Measurements from ENCODE around the gene RCC2. TPM values are rescaled to one million over a fixed set of nuclear protein-coding genes. Genes with fewer than 3 reads are reported as not detected.

The RCC2 gene
- total RNA-seq, 1 experiment from 2014 or later, result 107 TPM

- no peak overlapping the region for H3K4me3 Mint-ChIP-seq (ENCODE audit: low read depth, unreplicated experiment)
- BruUV-seq (replicated peaks), result no TSS peak
- no peak for TF ChIP-seq CTCF (IDR thresholded peaks at IDR 0.05; ENCODE audit: unreplicated experiment)
- DNase-seq, result no peak
- H3K4me1 Mint-ChIP-seq (ENCODE audit: low read depth, unreplicated experiment), result peaks cover 5% of the 10 kb centered on the region
- H3K36me3 Mint-ChIP-seq (ENCODE audit: insufficient read depth, unreplicated experiment), result no peaks in the 10 kb centered on the region
- H3K9me3 Mint-ChIP-seq (ENCODE audit: low read depth, unreplicated experiment), result no peaks in the 10 kb centered on the region
- CTCF ChIA-PET, result interaction anchor here (0.6 kb wide), 1 partner anchor 1536 kb away, joined by 7 read pairs; no protein-coding TSS in a partner anchor
- H3K27me3 Mint-ChIP-seq (ENCODE audit: unreplicated experiment), result no peaks in the 10 kb centered on the region
- intact Hi-C loops (cut with micrococcal nuclease; ENCODE audit: unreplicated experiment), result no loop called here
- no peak overlapping the region for H3K27ac Mint-ChIP-seq (ENCODE audit: unreplicated experiment)
Observed at GRCh38 chr1:17447501-17447992, 8.1 kb upstream of the RCC2 start.

GRCh38 chr1:17442841-17443240 is 3.4 kb upstream of the RCC2 start:
- H3K4me3 Mint-ChIP-seq (ENCODE audit: low read depth, unreplicated experiment), result no peak overlapping the region
- CTCF ChIA-PET, result interaction anchor here (0.7 kb wide), 1 partner anchor 1496 kb away, joined by 5 read pairs; no protein-coding TSS in a partner anchor
- H3K27ac Mint-ChIP-seq (ENCODE audit: unreplicated experiment), result peak overlapping the region; percentile 61
- peaks cover 29% of the 10 kb centered on the region for H3K36me3 Mint-ChIP-seq (ENCODE audit: insufficient read depth, unreplicated experiment)
- no peaks in the 10 kb centered on the region for H3K9me3 Mint-ChIP-seq (ENCODE audit: low read depth, unreplicated experiment)
- H3K27me3 Mint-ChIP-seq (ENCODE audit: unreplicated experiment), result no peaks in the 10 kb centered on the region
- no TSS peak for BruUV-seq (replicated peaks)
- no peak for TF ChIP-seq CTCF (IDR thresholded peaks at IDR 0.05; ENCODE audit: unreplicated experiment)
- DNase-seq, result no peak
- intact Hi-C loops (cut with micrococcal nuclease; ENCODE audit: unreplicated experiment), result no loop called here
- peaks cover 19% of the 10 kb centered on the region for H3K4me1 Mint-ChIP-seq (ENCODE audit: low read depth, unreplicated experiment)

- no peak for TF ChIP-seq CTCF (IDR thresholded peaks at IDR 0.05; ENCODE audit: unreplicated experiment)
- BruUV-seq (replicated peaks), result no TSS peak
- Mint-ChIP-seq H3K27me3 (ENCODE audit: unreplicated experiment) (no peaks in the 10 kb centered on the region), H3K4me1 (ENCODE audit: low read depth, unreplicated experiment) (peaks cover 19% of the 10 kb centered on the region), H3K27ac (ENCODE audit: unreplicated experiment) (peak overlapping the region; percentile 94), H3K9me3 (ENCODE audit: low read depth, unreplicated experiment) (no peaks in the 10 kb centered on the region), H3K4me3 (ENCODE audit: low read depth, unreplicated experiment) (no peak overlapping the region), H3K36me3 (ENCODE audit: insufficient read depth, unreplicated experiment) (peaks cover 32% of the 10 kb centered on the region)
- intact Hi-C loops (cut with micrococcal nuclease; ENCODE audit: unreplicated experiment), result no loop called here
- no peak for DNase-seq
- CTCF ChIA-PET, result interaction anchor here (0.7 kb wide), 1 partner anchor 1497 kb away, joined by 5 read pairs; no protein-coding TSS in a partner anchor
Observed at GRCh38 chr1:17441993-17442357, 2.5 kb upstream of the RCC2 start.

- CTCF ChIA-PET, result no interaction called here
- Mint-ChIP-seq H3K36me3 (ENCODE audit: insufficient read depth, unreplicated experiment) (peaks cover 35% of the 10 kb centered on the region), H3K27me3 (ENCODE audit: unreplicated experiment) (no peaks in the 10 kb centered on the region), H3K9me3 (ENCODE audit: low read depth, unreplicated experiment) (no peaks in the 10 kb centered on the region), H3K4me1 (ENCODE audit: low read depth, unreplicated experiment) (peaks cover 19% of the 10 kb centered on the region), H3K4me3 (ENCODE audit: low read depth, unreplicated experiment) (peak overlapping the region; percentile 83), H3K27ac (ENCODE audit: unreplicated experiment) (peak overlapping the region; percentile 94)
- BruUV-seq (replicated peaks), result no TSS peak
- DNase-seq, result peak; percentile 23
- TF ChIP-seq CTCF (IDR thresholded peaks at IDR 0.05; ENCODE audit: unreplicated experiment), result no peak
- intact Hi-C loops (cut with micrococcal nuclease; ENCODE audit: unreplicated experiment), result no loop called here
Observed at GRCh38 chr1:17441265-17441992, 2.0 kb upstream of the RCC2 start.

Measured in Calu3 (cell line).